22Rv1 (cell line): ENCODE results near the gene AMMECR1L.
"Not testable (repeated sequence)": the region's sequence is repeated elsewhere in the genome, so short reads cannot be mapped to it uniquely, and the experiment has no call there.

Source experiments
- H3K27ac ChIP-seq: fragments of 450-650 bp; 2 replicates; pipeline ENCODE4 v1.5.1; 2017
- ZFX ChIP-seq: fragments of 450-650 bp; IDR thresholded peaks from 2 replicates; pipeline ENCODE4 v1.6.1; 2017; ENCODE audit warnings: antibody characterized with exemption, borderline replicate concordance
- TF ChIP-seq, protein P1 (sequence below): fragments of 450-650 bp; IDR thresholded peaks from 2 replicates; pipeline ENCODE4 v1.5.1; 2017; ENCODE audit warnings: mild to moderate bottlenecking

AMMECR1L gene

DNA sequence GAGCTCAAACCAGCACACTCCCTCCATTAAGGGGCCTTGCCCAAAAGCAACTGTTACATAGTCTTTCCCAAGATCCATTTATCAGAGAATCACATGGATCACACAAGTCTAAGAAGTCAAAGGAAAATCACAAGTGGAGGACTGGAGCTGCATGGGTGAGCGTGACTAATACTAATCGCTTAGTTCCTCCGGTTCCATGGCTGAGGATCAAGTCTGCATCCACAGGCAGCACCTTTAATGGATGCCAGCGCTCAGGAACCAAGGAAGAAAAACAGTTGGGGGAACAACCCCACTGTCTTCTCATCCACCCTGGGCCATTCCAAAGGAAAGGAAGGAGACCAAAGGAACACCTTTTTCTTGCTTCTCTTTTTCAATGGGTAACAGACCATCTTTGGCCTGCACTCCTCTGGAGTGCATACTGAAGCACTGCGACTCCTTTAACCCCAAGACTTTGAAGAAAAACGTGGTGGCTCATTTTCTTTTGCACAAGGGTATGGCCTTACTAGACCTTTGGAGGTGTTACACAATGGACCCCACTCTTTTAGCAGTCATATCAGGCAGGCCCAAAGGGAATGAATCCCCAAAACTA lies 65.6 kb downstream of the AMMECR1L start:
- no peak overlapping the region for H3K27ac ChIP-seq
- TF ChIP-seq ZFX = no peak
- TF ChIP-seq, protein P1, sequence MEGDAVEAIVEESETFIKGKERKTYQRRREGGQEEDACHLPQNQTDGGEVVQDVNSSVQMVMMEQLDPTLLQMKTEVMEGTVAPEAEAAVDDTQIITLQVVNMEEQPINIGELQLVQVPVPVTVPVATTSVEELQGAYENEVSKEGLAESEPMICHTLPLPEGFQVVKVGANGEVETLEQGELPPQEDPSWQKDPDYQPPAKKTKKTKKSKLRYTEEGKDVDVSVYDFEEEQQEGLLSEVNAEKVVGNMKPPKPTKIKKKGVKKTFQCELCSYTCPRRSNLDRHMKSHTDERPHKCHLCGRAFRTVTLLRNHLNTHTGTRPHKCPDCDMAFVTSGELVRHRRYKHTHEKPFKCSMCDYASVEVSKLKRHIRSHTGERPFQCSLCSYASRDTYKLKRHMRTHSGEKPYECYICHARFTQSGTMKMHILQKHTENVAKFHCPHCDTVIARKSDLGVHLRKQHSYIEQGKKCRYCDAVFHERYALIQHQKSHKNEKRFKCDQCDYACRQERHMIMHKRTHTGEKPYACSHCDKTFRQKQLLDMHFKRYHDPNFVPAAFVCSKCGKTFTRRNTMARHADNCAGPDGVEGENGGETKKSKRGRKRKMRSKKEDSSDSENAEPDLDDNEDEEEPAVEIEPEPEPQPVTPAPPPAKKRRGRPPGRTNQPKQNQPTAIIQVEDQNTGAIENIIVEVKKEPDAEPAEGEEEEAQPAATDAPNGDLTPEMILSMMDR = no peak

DNA sequence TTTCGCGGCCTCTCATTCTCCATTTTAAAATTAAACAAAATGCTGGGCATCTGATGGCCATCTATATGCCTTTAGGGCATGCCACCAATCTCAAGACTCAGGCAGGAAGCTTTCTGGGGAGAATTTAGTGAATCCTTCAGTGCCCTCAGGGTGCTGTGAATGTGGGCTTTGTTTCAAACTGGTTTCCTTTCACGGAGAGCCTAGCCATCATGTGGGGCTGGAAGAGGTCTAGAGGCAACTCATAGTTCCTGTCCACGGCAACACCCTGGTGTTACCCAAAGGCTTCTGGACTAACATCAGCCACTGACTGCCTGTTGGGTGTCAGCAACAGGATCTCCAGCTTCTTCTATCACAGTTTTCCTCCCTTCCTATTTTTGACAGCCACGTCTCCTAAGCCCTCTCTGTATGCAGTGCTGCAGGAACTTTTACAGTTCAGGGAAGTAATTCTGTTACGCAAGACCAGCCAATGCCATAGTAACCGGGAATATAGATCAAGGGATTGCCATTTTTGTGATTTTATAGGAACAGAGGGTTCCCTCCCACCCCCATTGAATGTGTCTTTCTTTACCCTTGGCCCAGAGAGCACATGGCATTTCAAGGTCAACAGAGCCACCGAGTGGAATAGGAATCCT lies 66.8 kb downstream of the AMMECR1L start:
- TF ChIP-seq, protein P1 = no peak
- no peak for TF ChIP-seq ZFX
- no peak overlapping the region for H3K27ac ChIP-seq

DNA sequence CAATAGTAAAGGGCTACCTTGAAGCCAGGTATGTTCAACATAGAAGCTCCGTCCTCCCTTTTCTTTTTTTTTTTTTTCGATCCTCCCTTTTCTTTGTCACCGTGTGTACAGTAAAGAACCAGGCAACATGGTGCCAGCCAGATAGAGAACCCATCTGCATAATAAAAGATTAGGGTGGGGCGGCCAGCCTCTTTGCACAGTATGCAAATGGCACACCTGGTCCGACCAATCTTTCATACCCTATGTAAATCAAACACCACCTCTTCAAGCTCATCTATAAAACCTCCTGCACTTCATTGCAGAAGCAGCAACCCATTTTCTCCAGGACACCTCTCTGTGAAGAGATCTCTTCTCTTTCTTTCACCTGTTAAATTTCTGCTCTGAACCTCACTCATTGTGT lies 67.5 kb downstream of the AMMECR1L start:
- H3K27ac ChIP-seq = peak overlapping the region; percentile 5; the same call in 1 of the 2 replicates
- TF ChIP-seq, protein P1 = no peak
- no peak for TF ChIP-seq ZFX

DNA sequence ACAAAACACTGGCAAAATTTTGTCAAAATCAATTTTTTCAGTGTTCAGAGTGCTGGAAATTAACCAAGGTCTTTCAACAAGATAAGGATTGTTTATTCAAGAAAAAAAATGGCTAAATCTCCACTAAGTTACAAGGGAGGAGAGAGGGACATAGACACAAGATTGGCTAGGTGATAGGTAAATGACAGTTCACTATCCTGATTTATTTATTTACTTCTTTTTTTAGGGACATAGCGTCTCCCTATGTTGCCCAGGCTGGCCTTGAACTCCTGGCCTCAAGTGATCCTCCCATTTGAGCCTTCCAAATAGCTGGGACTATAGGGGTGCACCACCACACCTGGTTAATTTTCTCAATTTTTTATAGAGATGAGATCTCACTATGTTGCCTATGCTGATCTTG lies 71.1 kb downstream of the AMMECR1L start:
- H3K27ac ChIP-seq = no peak overlapping the region
- TF ChIP-seq ZFX = no peak
- TF ChIP-seq, protein P1 = no peak

DNA sequence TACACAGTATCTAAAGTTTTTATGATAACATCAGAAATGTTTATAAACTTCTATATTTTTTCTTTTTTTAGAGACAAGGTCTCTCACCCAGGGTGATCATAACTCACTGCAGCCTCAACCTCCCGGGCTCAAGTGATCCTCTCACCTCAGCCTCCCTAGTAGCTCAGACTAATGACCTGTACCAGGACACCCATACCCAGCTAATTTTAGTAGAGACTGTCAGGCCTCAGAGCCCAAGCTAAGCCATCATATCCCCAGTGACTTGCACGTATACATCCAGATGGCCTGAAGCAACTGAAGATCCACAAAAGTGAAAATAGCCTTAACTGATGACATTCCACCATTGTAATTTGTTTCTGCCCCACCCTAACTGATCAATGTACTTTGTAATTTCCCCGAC lies 73.3 kb downstream of the AMMECR1L start:
- not testable (repeated sequence) for H3K27ac ChIP-seq
